Prostate gland (tissue), 2 donors: Measurements from ENCODE around the gene CSNK1G1. TPM values are rescaled to one million over a fixed set of nuclear protein-coding genes. Genes with fewer than 3 reads are reported as not detected.
"Not testable (repeated sequence)": the region's sequence is repeated elsewhere in the genome, so short reads cannot be mapped to it uniquely, and the experiment has no call there.

ENCODE experiments used
- DNase-seq: peaks from one replicate; pipeline ENCODE4 v3.0.0-alpha.2; 2019; ENCODE audit warnings: low spot score
- H3K27ac ChIP-seq, 2 donors: fragments of 200-600 bp; sonication (generic); 2 replicates each; pipeline ENCODE4 v1.5.1; 2017 to 2019
- H3K27me3 ChIP-seq: fragments of 200-600 bp; sonication (generic); replicated peaks from 2 replicates; pipeline ENCODE4 v1.5.1; 2019; ENCODE audit not compliant: insufficient read depth
- H3K36me3 ChIP-seq, 2 donors: fragments of 200-600 bp; sonication (generic); 1 replicate in 1 of 2; 2 replicates in 1 of 2; pipeline versions ENCODE4 v1.5.1 to v1.8.1; 2017 to 2019
- H3K4me1 ChIP-seq: fragments of 200-600 bp; sonication (generic); replicated peaks from 2 replicates; pipeline ENCODE4 v1.5.1; 2019
- H3K4me3 ChIP-seq, 2 donors: fragments of 200-600 bp; sonication (generic); 2 replicates each; pipeline ENCODE4 v1.5.1; 2017 to 2019
- H3K9me3 ChIP-seq: fragments of 200-600 bp; sonication (generic); 2 replicates; pipeline ENCODE4 v1.5.1; 2017
- CTCF ChIP-seq, 4 experiments: fragments of 200-600 bp in 2 of 4; fragments of 450-650 bp in 2 of 4; sonication (generic) in 2 of 4; IDR thresholded peaks; 1 replicate in 3 of 4; 2 replicates in 1 of 4; pipeline ENCODE4 v1.5.1; 2016 to 2019; ENCODE audit warnings: antibody characterized with exemption in 4 of 4, mild to moderate bottlenecking in 2 of 4, moderate library complexity in 2 of 4
- POLR2A ChIP-seq: fragments of 450-650 bp; IDR thresholded peaks from one replicate; pipeline ENCODE4 v1.6.1; 2016; ENCODE audit warnings: antibody characterized with exemption, mild to moderate bottlenecking
- POLR2AphosphoS5 ChIP-seq: sonication (generic); formaldehyde crosslinking; IDR thresholded peaks from one replicate; pipeline ENCODE4 v1.6.1; 2017; ENCODE audit warnings: antibody characterized with exemption
- WGBS: methylation state at CpG from one replicate; pipeline ENCODE4 v1.1.5; 2018; 5-methylcytosine and 5-hydroxymethylcytosine counted together
- intact Hi-C: fragments of 100-400 bp; cut with DNase I; formaldehyde crosslinking; loops from one replicate; pipeline ENCODE4 v1.14.2; 2022
- total RNA-seq, 2 donors: library from RNA; depleted of rRNA; stranded (reverse); fragments of >200 nt; gene quantifications; one replicate each; pipeline ENCODE4 v1.1.0, GENCODE V29; 2016

The CSNK1G1 gene
- total RNA-seq, 2 donors from 2014 or later = 9.2 to 20.6 TPM

GRCh38 chr15:64279131-64279530 lies 76.8 kb downstream of the CSNK1G1 start:
- 93% methylated on average over 4 of the region's 4 CpGs for WGBS
- Histone ChIP-seq H3K36me3 (no peaks in the 10 kb centered on the region), H3K27ac (no peak overlapping the region), H3K4me1 (no peaks in the 10 kb centered on the region), H3K27me3 (no peaks in the 10 kb centered on the region), H3K4me3 (no peak overlapping the region), H3K9me3 (no peaks in the 10 kb centered on the region)
- intact Hi-C loops = no loop called here
- DNase-seq = no peak
- no peak for TF ChIP-seq POLR2AphosphoS5
- no peak for TF ChIP-seq POLR2A
- no peak for TF ChIP-seq CTCF (IDR thresholded peaks at IDR 0.05)

- no peaks in the 10 kb centered on the region for H3K27me3 ChIP-seq
- H3K4me3 ChIP-seq = no peak overlapping the region
- 65% methylated on average over 1 of the region's 1 CpG for WGBS
- no peaks in the 10 kb centered on the region for H3K4me1 ChIP-seq
- intact Hi-C loops = no loop called here
- no peak for TF ChIP-seq CTCF (IDR thresholded peaks at IDR 0.05)
- TF ChIP-seq POLR2A = no peak
- no peak for TF ChIP-seq POLR2AphosphoS5
- DNase-seq = no peak
- H3K27ac ChIP-seq = no peak overlapping the region
- no peaks in the 10 kb centered on the region for H3K9me3 ChIP-seq
- H3K36me3 ChIP-seq = no peaks in the 10 kb centered on the region
Observed at GRCh38 chr15:64275934-64276333, 80.0 kb downstream of the CSNK1G1 start.

- no peak for DNase-seq
- WGBS = 30% methylated on average over 2 of the region's 2 CpGs
- H3K9me3 ChIP-seq = no peaks in the 10 kb centered on the region
- H3K27ac ChIP-seq = no peak overlapping the region
- intact Hi-C loops = no loop called here
- no peaks in the 10 kb centered on the region for H3K27me3 ChIP-seq
- H3K36me3 ChIP-seq = no peaks in the 10 kb centered on the region
- H3K4me3 ChIP-seq = no peak overlapping the region
- no peaks in the 10 kb centered on the region for H3K4me1 ChIP-seq
- TF ChIP-seq POLR2A = no peak
- TF ChIP-seq CTCF (IDR thresholded peaks at IDR 0.05) = no peak
- TF ChIP-seq POLR2AphosphoS5 = no peak
Observed at GRCh38 chr15:64274341-64274950, 81.5 kb downstream of the CSNK1G1 start.

GRCh38 chr15:64267331-64267973 lies 88.5 kb downstream of the CSNK1G1 start:
- intact Hi-C loops = no loop called here
- DNase-seq = no peak
- Histone ChIP-seq H3K4me3 (no peak overlapping the region), H3K4me1 (no peaks in the 10 kb centered on the region), H3K27ac (no peak overlapping the region), H3K27me3 (no peaks in the 10 kb centered on the region), H3K9me3 (no peaks in the 10 kb centered on the region), H3K36me3 (no peaks in the 10 kb centered on the region)
- TF ChIP-seq POLR2AphosphoS5 = no peak
- WGBS = 97% methylated on average over 1 of the region's 1 CpG

- H3K27me3 ChIP-seq, H3K36me3 ChIP-seq, H3K27ac ChIP-seq, intact Hi-C loops, H3K4me1 ChIP-seq, H3K4me3 ChIP-seq, DNase-seq, H3K9me3 ChIP-seq: not testable (repeated sequence)
- 75% methylated on average over 1 of the region's 1 CpG for WGBS
Observed at GRCh38 chr15:64265188-64265587, 90.8 kb downstream of the CSNK1G1 start.

GRCh38 chr15:64264502-64264901 lies 91.5 kb downstream of the CSNK1G1 start:
- Histone ChIP-seq H3K27ac (no peak overlapping the region), H3K27me3 (no peaks in the 10 kb centered on the region), H3K9me3 (no peaks in the 10 kb centered on the region), H3K4me1 (no peaks in the 10 kb centered on the region), H3K36me3 (no peaks in the 10 kb centered on the region), H3K4me3 (no peak overlapping the region)
- no peak for DNase-seq
- intact Hi-C loops = no loop called here
- no peak for TF ChIP-seq POLR2AphosphoS5
- no peak for TF ChIP-seq POLR2A
- TF ChIP-seq CTCF (IDR thresholded peaks at IDR 0.05) = no peak
- 91% methylated on average over 4 of the region's 4 CpGs for WGBS
